ENCODE data around the gene TMEM191C. TPM values are rescaled to one million over a fixed set of nuclear protein-coding genes. Genes with fewer than 3 reads are reported as not detected.

TMEM191C gene
- total and polyA plus RNA-seq, 10 donors: 0.94 to 6.6 (median 2.9) TPM

DNA sequence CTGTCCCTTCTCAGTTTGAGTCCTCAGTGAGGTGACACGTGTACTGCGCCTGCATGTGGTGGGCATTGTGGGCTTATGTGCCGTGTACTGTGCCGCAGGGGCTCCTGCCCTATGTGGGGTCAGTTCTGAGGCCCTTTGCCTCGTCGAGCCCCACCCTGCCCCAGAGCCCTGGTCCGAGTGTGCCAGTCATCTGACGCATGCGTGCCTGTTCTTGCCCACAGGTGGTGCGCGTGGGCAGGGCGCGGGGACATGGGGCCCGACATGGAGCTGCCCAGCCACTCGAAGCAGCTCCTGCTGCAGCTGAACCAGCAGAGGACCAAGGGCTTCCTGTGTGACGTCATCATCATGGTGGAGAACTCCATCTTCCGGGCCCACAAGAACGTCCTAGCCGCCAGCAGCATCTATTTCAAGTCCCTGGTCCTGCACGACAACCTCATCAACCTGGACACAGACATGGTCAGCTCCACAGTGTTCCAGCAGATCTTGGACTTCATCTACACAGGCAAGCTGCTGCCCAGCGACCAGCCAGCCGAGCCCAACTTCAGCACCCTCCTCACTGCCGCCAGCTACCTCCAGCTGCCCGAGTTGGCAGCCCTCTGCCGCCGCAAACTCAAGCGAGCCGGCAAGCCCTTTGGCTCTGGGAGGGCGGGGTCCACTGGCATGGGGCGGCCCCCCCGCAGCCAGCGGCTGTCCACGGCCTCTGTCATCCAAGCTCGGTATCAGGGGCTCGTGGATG lies 22.3 kb upstream of the TMEM191C start:
- peaks cover 0 to 10% (median 0%) of the 10 kb centered on the region in 6 donors for H3K4me1 ChIP-seq
- no peaks in the 10 kb centered on the region for H3K27me3 ChIP-seq (replicated peaks in 1 of 7)
- peak; percentile 69 for DNase-seq
- no peak overlapping the region for H3K27ac ChIP-seq
- intact Hi-C loops (cut with DNase I; ENCODE audit: low total_unique reads): no loop called here
- H3K9me3 ChIP-seq: no peaks in the 10 kb centered on the region
- TF ChIP-seq, protein P1, sequence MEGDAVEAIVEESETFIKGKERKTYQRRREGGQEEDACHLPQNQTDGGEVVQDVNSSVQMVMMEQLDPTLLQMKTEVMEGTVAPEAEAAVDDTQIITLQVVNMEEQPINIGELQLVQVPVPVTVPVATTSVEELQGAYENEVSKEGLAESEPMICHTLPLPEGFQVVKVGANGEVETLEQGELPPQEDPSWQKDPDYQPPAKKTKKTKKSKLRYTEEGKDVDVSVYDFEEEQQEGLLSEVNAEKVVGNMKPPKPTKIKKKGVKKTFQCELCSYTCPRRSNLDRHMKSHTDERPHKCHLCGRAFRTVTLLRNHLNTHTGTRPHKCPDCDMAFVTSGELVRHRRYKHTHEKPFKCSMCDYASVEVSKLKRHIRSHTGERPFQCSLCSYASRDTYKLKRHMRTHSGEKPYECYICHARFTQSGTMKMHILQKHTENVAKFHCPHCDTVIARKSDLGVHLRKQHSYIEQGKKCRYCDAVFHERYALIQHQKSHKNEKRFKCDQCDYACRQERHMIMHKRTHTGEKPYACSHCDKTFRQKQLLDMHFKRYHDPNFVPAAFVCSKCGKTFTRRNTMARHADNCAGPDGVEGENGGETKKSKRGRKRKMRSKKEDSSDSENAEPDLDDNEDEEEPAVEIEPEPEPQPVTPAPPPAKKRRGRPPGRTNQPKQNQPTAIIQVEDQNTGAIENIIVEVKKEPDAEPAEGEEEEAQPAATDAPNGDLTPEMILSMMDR (IDR thresholded peaks at IDR 0.05 in 8 of 11, conservative IDR thresholded peaks at IDR 0.05 in 3 of 11): no peak
- TF ChIP-seq POLR2AphosphoS5 (IDR thresholded peaks at IDR 0.05) (no peak), POLR2A (IDR thresholded peaks at IDR 0.05) (no peak)
- WGBS, 5 donors: 86 to 95% (median 91%) methylated on average over 15 to 35 of the region's 35 CpGs
- H3K36me3 ChIP-seq: peaks cover 0 to 59% (median 30%) of the 10 kb centered on the region in 6 donors
- H3K4me3 ChIP-seq: no peak overlapping the region

DNA sequence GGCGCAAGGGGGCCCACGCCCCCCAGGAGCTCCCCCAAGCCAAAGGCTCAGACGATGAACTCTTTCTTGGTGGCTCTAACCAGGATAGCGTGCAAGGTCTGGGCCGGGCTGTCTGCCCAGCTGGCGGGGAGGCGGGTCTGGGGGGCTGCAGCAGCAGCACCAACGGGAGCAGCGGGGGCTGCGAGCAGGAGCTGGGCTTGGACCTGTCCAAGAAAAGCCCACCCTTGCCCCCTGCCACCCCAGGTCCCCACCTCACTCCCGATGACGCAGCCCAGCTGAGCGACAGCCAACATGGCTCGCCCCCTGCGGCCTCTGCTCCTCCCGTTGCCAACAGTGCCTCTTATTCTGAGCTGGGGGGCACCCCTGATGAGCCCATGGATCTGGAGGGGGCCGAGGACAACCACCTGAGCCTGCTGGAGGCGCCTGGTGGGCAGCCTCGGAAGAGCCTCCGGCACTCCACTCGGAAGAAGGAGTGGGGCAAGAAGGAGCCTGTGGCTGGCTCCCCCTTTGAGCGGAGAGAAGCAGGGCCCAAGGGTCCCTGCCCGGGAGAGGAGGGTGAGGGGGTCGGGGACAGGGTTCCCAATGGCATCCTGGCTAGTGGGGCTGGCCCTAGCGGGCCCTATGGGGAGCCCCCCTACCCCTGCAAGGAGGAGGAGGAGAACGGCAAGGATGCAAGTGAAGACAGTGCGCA lies 21.6 kb upstream of the TMEM191C start:
- no peak overlapping the region for H3K27ac ChIP-seq
- peaks cover 0 to 64% (median 30%) of the 10 kb centered on the region in 6 donors for H3K36me3 ChIP-seq
- no peaks in the 10 kb centered on the region for H3K9me3 ChIP-seq
- H3K27me3 ChIP-seq (replicated peaks in 1 of 7): no peaks in the 10 kb centered on the region
- TF ChIP-seq POLR2A (IDR thresholded peaks at IDR 0.05) (no peak), POLR2AphosphoS5 (IDR thresholded peaks at IDR 0.05) (no peak)
- TF ChIP-seq, protein P1 (IDR thresholded peaks at IDR 0.05 in 8 of 11, conservative IDR thresholded peaks at IDR 0.05 in 3 of 11): no peak
- no peak for DNase-seq
- no peak overlapping the region for H3K4me3 ChIP-seq
- intact Hi-C loops (cut with DNase I; ENCODE audit: low total_unique reads): no loop called here
- 93 to 97% (median 96%) methylated on average over 15 to 27 of the region's 27 CpGs for WGBS, 5 donors
- H3K4me1 ChIP-seq: peaks cover 0 to 10% (median 0%) of the 10 kb centered on the region in 6 donors

DNA sequence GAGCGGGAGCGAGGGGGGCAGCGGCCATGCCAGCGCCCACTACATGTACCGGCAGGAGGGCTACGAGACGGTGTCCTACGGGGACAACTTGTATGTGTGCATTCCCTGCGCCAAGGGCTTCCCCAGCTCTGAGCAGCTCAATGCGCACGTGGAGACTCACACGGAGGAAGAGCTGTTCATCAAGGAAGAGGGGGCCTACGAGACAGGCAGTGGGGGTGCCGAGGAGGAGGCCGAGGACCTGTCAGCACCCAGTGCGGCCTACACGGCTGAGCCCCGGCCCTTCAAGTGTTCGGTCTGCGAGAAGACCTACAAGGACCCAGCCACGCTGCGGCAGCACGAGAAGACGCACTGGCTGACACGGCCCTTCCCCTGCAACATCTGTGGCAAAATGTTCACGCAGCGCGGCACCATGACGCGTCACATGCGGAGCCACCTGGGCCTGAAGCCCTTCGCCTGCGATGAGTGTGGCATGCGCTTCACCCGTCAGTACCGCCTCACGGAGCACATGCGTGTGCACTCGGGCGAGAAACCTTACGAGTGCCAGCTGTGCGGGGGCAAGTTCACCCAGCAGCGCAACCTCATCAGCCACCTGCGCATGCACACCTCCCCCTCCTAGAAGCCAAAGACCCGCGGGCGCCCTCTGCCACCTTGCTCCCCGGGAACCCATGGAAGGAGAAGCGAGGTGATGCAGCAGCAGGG lies 20.9 kb upstream of the TMEM191C start:
- H3K4me3 ChIP-seq: no peak overlapping the region
- WGBS, 5 donors: 95 to 98% (median 96%) methylated on average over 27 to 49 of the region's 49 CpGs
- H3K27me3 ChIP-seq (replicated peaks in 1 of 7): no peaks in the 10 kb centered on the region
- intact Hi-C loops (cut with DNase I; ENCODE audit: low total_unique reads): no loop called here
- no peak overlapping the region for H3K27ac ChIP-seq
- H3K4me1 ChIP-seq: peaks cover 0 to 9% (median 0%) of the 10 kb centered on the region in 6 donors
- H3K36me3 ChIP-seq: peaks cover 0 to 64% (median 30%) of the 10 kb centered on the region in 6 donors
- peak; percentile 64 for DNase-seq
- TF ChIP-seq, protein P1 (IDR thresholded peaks at IDR 0.05 in 8 of 11, conservative IDR thresholded peaks at IDR 0.05 in 3 of 11): no peak
- peak in 1 of 3 donors; percentile 23 for TF ChIP-seq POLR2AphosphoS5 (IDR thresholded peaks at IDR 0.05)
- TF ChIP-seq POLR2A (IDR thresholded peaks at IDR 0.05): no peak
- H3K9me3 ChIP-seq: no peaks in the 10 kb centered on the region
